ENCODE results near the gene EXD3. TPM values are rescaled to one million over a fixed set of nuclear protein-coding genes. Genes with fewer than 3 reads are reported as not detected.
A peak's percentile ranks its signal among the peaks of the same experiment; 100 is the strongest.

Gene EXD3
- total RNA-seq, 2 experiments from 2014 or later, result 6.7 to 7.1 TPM

GRCh38 chr9:137404961-137405567, 17.9 kb downstream of the EXD3 start:
- POLR2A ChIA-PET, result no interaction called here
- no peaks in the 10 kb centered on the region for H3K27me3 Mint-ChIP-seq
- no peaks in the 10 kb centered on the region for H3K9me3 Mint-ChIP-seq (ENCODE audit: low read depth)
- H3K4me1 Mint-ChIP-seq, result no peaks in the 10 kb centered on the region
- CTCF ChIA-PET, result interaction anchor here (0.6 kb wide), 1 partner anchor 107 kb away, joined by 3 read pairs; no protein-coding TSS in a partner anchor
- no peaks in the 10 kb centered on the region for H3K36me3 Mint-ChIP-seq (ENCODE audit: low read depth)
- H3K4me3 Mint-ChIP-seq, result no peak overlapping the region
- H3K27ac Mint-ChIP-seq, result no peak overlapping the region
- intact Hi-C loops (cut with DNase I, micrococcal nuclease), result no loop called here
- DNase-seq (no peak), ATAC-seq (no peak)

DNA sequence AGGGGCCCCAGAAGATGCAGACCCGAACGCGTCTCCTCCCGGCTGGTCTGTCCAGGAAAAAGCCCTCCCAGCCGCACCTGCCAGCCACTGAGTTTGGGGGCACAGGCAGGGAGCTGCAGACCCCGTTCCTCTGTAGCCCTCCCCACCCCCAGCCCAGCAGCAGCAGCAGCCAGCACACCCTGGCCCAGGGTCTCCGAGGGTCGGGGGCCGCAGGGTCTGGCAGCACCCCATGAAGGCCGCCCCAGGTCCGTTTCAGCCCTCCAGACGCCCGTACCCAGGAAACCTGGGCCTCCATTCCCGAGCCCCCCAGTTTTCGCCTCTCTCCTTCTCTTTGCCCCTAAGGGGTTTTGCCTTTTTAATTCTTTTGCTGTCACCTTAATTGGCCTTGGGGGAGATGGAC, 19.7 kb downstream of the EXD3 start:
- H3K9me3 Mint-ChIP-seq (ENCODE audit: low read depth), result no peaks in the 10 kb centered on the region
- intact Hi-C loops (cut with DNase I, micrococcal nuclease), result no loop called here
- no peaks in the 10 kb centered on the region for H3K27me3 Mint-ChIP-seq
- no peak overlapping the region for H3K4me3 Mint-ChIP-seq
- no peak overlapping the region for H3K27ac Mint-ChIP-seq
- POLR2A ChIA-PET, result no interaction called here
- CTCF ChIA-PET, result no interaction called here
- no peaks in the 10 kb centered on the region for H3K36me3 Mint-ChIP-seq (ENCODE audit: low read depth)
- no peak for DNase-seq
- no peak for ATAC-seq
- H3K4me1 Mint-ChIP-seq, result peaks cover 6% of the 10 kb centered on the region

GRCh38 chr9:137402746-137403145, 20.2 kb downstream of the EXD3 start:
- ChIA-PET POLR2A (no interaction called here), CTCF (no interaction called here)
- Mint-ChIP-seq H3K4me1 (peaks cover 11% of the 10 kb centered on the region), H3K27ac (no peak overlapping the region), H3K36me3 (ENCODE audit: low read depth) (no peaks in the 10 kb centered on the region), H3K27me3 (no peaks in the 10 kb centered on the region), H3K9me3 (ENCODE audit: low read depth) (no peaks in the 10 kb centered on the region), H3K4me3 (no peak overlapping the region)
- DNase-seq, result no peak
- ATAC-seq, result no peak
- intact Hi-C loops (cut with DNase I, micrococcal nuclease), result no loop called here

GRCh38 chr9:137398561-137399468, 24.1 kb downstream of the EXD3 start:
- CTCF ChIA-PET, result no interaction called here
- Mint-ChIP-seq H3K27me3 (no peaks in the 10 kb centered on the region), H3K9me3 (ENCODE audit: low read depth) (no peaks in the 10 kb centered on the region), H3K4me3 (no peak overlapping the region), H3K4me1 (peaks cover 20% of the 10 kb centered on the region), H3K36me3 (ENCODE audit: low read depth) (no peaks in the 10 kb centered on the region), H3K27ac (no peak overlapping the region)
- POLR2A ChIA-PET, result no interaction called here
- intact Hi-C loops (cut with DNase I, micrococcal nuclease), result loop anchor here in 1 of 2 experiments (5.0 kb wide), 1 partner anchor 72 kb away; no protein-coding TSS in a partner anchor
- ATAC-seq, result no peak
- no peak for DNase-seq

GRCh38 chr9:137397675-137398423, 25.1 kb downstream of the EXD3 start:
- H3K36me3 Mint-ChIP-seq (ENCODE audit: low read depth), result no peaks in the 10 kb centered on the region
- H3K4me3 Mint-ChIP-seq, result peak overlapping the region; percentile 28
- DNase-seq (peak; percentile 77), ATAC-seq (peak; percentile 98)
- ChIA-PET POLR2A (interaction anchor here (0.6 to 0.8 kb wide), 3 partner anchors 38 to 107 kb away, joined by 3 to 4 read pairs (median 3); no protein-coding TSS in a partner anchor), CTCF (interaction anchor here (0.8 to 1.1 kb wide), 4 partner anchors 10 to 278 kb away, joined by 3 to 6 read pairs (median 4); partner anchors contain the start of gene NRARP)
- peak overlapping the region; percentile 82 for H3K27ac Mint-ChIP-seq
- peaks cover 20% of the 10 kb centered on the region for H3K4me1 Mint-ChIP-seq
- no peaks in the 10 kb centered on the region for H3K27me3 Mint-ChIP-seq
- intact Hi-C loops (cut with DNase I, micrococcal nuclease), result loop anchor here in 1 of 2 experiments (5.0 kb wide), 1 partner anchor 71 kb away; no protein-coding TSS in a partner anchor
- no peaks in the 10 kb centered on the region for H3K9me3 Mint-ChIP-seq (ENCODE audit: low read depth)

DNA sequence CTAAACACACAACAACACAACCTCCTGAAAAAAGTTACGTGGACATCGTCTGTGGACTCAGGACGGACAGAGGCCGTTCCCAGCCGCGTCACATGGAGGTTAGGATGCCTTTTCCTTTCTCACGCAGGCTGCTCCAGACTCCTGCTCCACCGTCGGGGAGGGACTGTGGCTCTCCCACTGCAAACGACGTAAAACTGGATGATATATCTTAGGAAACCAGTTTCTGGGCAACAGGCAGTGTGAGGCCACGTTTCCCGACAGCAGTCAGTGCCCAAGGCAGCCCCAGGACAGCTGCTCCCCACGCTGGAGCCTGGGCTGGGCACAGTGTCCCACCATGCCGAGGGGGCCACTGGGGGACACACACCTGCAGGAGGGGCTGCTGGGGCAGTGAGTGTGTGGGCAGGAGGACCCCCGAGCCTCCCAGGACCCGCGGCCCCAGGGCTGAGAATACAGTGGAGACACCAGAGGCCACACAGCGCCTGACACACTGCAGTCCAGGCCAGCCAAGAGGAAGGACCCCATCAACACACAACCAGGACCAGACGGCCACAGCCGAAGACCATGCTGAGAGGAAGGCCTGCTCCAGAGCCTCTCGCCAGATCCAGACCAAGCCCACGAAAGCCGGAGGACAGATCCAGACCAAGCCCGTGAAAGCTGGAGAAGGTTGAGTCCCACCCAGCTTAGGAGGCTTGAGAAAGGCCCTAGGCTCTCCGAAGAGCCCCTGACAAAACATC, 26.2 kb downstream of the EXD3 start:
- Mint-ChIP-seq H3K36me3 (ENCODE audit: low read depth) (no peaks in the 10 kb centered on the region), H3K4me3 (no peak overlapping the region), H3K9me3 (ENCODE audit: low read depth) (no peaks in the 10 kb centered on the region), H3K4me1 (peaks cover 20% of the 10 kb centered on the region), H3K27me3 (no peaks in the 10 kb centered on the region), H3K27ac (peak overlapping the region; percentile 82)
- POLR2A ChIA-PET, result no interaction called here
- CTCF ChIA-PET, result no interaction called here
- DNase-seq (no peak), ATAC-seq (no peak)
- intact Hi-C loops (cut with DNase I, micrococcal nuclease), result loop anchor here in 1 of 2 experiments (5.0 kb wide), 1 partner anchor 70 kb away; no protein-coding TSS in a partner anchor

DNA sequence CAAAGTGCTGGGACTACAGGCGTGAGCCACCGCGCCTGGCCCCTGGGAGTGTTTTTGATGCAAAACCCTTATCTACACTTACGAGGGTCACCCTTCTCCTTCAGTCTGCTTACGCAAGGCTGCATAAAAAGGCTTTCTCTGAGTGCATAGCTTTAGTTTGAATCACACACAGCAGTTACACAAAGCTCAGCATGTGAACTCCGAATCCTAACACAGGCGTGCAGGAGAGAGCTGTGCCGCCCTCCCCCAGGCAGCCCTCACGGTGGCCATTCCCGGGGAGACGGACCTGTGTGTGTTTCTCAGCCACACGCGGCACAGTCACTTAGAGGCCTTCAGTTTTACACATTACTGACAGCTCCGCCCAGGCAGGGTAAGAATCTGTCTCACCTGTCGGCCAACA, 26.7 kb downstream of the EXD3 start:
- Mint-ChIP-seq H3K4me1 (peaks cover 20% of the 10 kb centered on the region), H3K27me3 (no peaks in the 10 kb centered on the region), H3K36me3 (ENCODE audit: low read depth) (no peaks in the 10 kb centered on the region), H3K27ac (no peak overlapping the region), H3K4me3 (no peak overlapping the region), H3K9me3 (ENCODE audit: low read depth) (no peaks in the 10 kb centered on the region)
- intact Hi-C loops (cut with DNase I, micrococcal nuclease), result loop anchor here in 1 of 2 experiments (5.0 kb wide), 1 partner anchor 69 kb away; no protein-coding TSS in a partner anchor
- CTCF ChIA-PET, result no interaction called here
- DNase-seq, result no peak
- POLR2A ChIA-PET, result no interaction called here
- ATAC-seq, result no peak

DNA sequence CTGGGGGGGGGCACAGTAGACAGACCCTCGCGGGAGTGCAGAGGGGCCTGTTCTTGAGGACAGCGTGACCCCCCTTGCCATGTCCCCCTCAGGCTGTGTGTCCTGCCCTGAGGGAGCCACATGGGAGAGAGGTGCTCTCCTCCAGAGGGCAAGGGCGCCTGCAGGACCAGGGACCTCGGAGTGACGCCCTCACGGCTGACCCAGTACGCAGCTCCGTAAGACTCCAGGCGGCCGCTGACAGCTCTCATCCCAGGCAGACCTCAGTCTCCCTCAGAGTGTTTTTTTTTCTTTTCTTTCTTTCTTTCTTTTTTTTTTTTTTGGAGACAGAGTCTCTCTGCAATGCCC, 27.3 kb downstream of the EXD3 start:
- H3K27me3 Mint-ChIP-seq, result no peaks in the 10 kb centered on the region
- CTCF ChIA-PET, result interaction anchor here (0.7 kb wide), 1 partner anchor 192 kb away, joined by 3 read pairs; no protein-coding TSS in a partner anchor

GRCh38 chr9:137394866-137395665, 27.9 kb downstream of the EXD3 start:
- intact Hi-C loops (cut with DNase I, micrococcal nuclease), result loop anchor here in 1 of 2 experiments (5.0 kb wide), 1 partner anchor 68 kb away; no protein-coding TSS in a partner anchor
- no peaks in the 10 kb centered on the region for H3K27me3 Mint-ChIP-seq
- H3K36me3 Mint-ChIP-seq (ENCODE audit: low read depth), result no peaks in the 10 kb centered on the region
- CTCF ChIA-PET, result interaction anchor here (0.7 kb wide), 1 partner anchor 193 kb away, joined by 3 read pairs; no protein-coding TSS in a partner anchor
- POLR2A ChIA-PET, result no interaction called here
- H3K9me3 Mint-ChIP-seq (ENCODE audit: low read depth), result no peaks in the 10 kb centered on the region
- H3K27ac Mint-ChIP-seq, result no peak overlapping the region
- no peak for DNase-seq
- no peak overlapping the region for H3K4me3 Mint-ChIP-seq
- ATAC-seq, result no peak
- H3K4me1 Mint-ChIP-seq, result peaks cover 20% of the 10 kb centered on the region

More for the DNA sequence above, 27.3 kb downstream of the EXD3 start:
- intact Hi-C loops (cut with DNase I, micrococcal nuclease), result loop anchor here in 1 of 2 experiments (5.0 kb wide), 1 partner anchor 68 kb away; no protein-coding TSS in a partner anchor
- DNase-seq, result no peak
- Mint-ChIP-seq H3K9me3 (ENCODE audit: low read depth) (no peaks in the 10 kb centered on the region), H3K4me1 (peaks cover 20% of the 10 kb centered on the region), H3K27ac (no peak overlapping the region), H3K4me3 (no peak overlapping the region), H3K36me3 (ENCODE audit: low read depth) (no peaks in the 10 kb centered on the region)
- POLR2A ChIA-PET, result no interaction called here
- no peak for ATAC-seq

Measured in activated CD4-positive, alpha-beta T cell treated with anti-CD3 and anti-CD28 coated beads for 36 hours (primary cell).